SK-N-SH (cell line): Measurements from ENCODE around the gene FYN. TPM values are rescaled to one million over a fixed set of nuclear protein-coding genes. Genes with fewer than 3 reads are reported as not detected.

Experiments
- CTCF ChIA-PET: fragments of 300-600, 350-600 bp; formaldehyde crosslinking; extraction: SDS; loops from one replicate; lab custom pipeline; 2021; lab: Yijun Ruan, JAX
- POLR2A ChIA-PET: fragments of 350-600 bp; sonication (Branson Sonifier 250); formaldehyde crosslinking; extraction: SDS; loops from one replicate; lab custom pipeline; 2020; ENCODE audit warnings: antibody characterized with exemption, inconsistent platforms; lab: Yijun Ruan, JAX
- DNase-seq: peaks from one replicate; pipeline ENCODE4 v3.0.0; 2012
- H2AFZ ChIP-seq: fragments of 200-600 bp; sonication (generic); 2 replicates; pipeline ENCODE4 v1.8.1; 2016; ENCODE audit warnings: antibody characterized with exemption, mild to moderate bottlenecking, low read depth
- H3F3A ChIP-seq: fragments of 200-600 bp; sonication (generic); replicated peaks from 2 replicates; pipeline ENCODE3; 2016; ENCODE audit warnings: antibody characterized with exemption, mild to moderate bottlenecking; ENCODE audit not compliant: insufficient read depth
- H3K27ac ChIP-seq, 2 experiments: fragments of 200-500 bp in 1 of 2; fragments of 200-600 bp in 1 of 2; sonication (Bioruptor generic) in 1 of 2; sonication (generic), shearing (Covaris generic) in 1 of 2; 2 replicates each; pipeline versions ENCODE4 v1.5.1 to v1.6.1; 2014 to 2016; ENCODE audit warnings: low read depth in 2 of 2, inconsistent platforms in 1 of 2, low read length in 1 of 2, mild to moderate bottlenecking in 1 of 2, mixed read lengths in 1 of 2
- H3K27me3 ChIP-seq: fragments of 200-600 bp; sonication (generic), shearing (Covaris generic); 2 replicates; pipeline ENCODE4 v1.6.1; 2016; ENCODE audit warnings: mixed run types; ENCODE audit not compliant: insufficient read depth
- H3K36me3 ChIP-seq, 2 experiments: fragments of 200-500 bp in 1 of 2; fragments of 200-600 bp in 1 of 2; sonication (Bioruptor generic) in 1 of 2; sonication (generic) in 1 of 2; replicated peaks in 1 of 2; 2 replicates each; pipeline versions ENCODE3 to v1.5.1; 2014 to 2016; ENCODE audit warnings: low read length in 1 of 2, mild to moderate bottlenecking in 1 of 2; ENCODE audit not compliant: insufficient read depth in 2 of 2, control insufficient read depth in 1 of 2
- H3K4me1 ChIP-seq, 2 experiments: fragments of 200-500 bp in 1 of 2; fragments of 200-600 bp in 1 of 2; sonication (Bioruptor generic) in 1 of 2; sonication (generic), shearing (Covaris generic) in 1 of 2; 2 replicates each; pipeline versions ENCODE4 v1.5.1 to v1.6.1; 2014 to 2016; ENCODE audit warnings: low read depth in 1 of 2, low read length in 1 of 2, mixed run types in 1 of 2; ENCODE audit not compliant: insufficient read depth in 2 of 2, control insufficient read depth in 1 of 2
- H3K4me2 ChIP-seq: fragments of 200-600 bp; sonication (generic), shearing (Covaris generic); 2 replicates; pipeline ENCODE4 v1.6.1; 2017; ENCODE audit warnings: mixed run types
- H3K4me3 ChIP-seq, 2 experiments: fragments of 200-500 bp in 1 of 2; fragments of 200-600 bp in 1 of 2; sonication (Bioruptor generic) in 1 of 2; sonication (generic), shearing (Covaris generic) in 1 of 2; 2 replicates each; pipeline versions ENCODE4 v1.5.1 to v1.8.1; 2014 to 2016; ENCODE audit warnings: low read depth in 2 of 2, inconsistent platforms in 1 of 2, low read length in 1 of 2, mild to moderate bottlenecking in 1 of 2, mixed read lengths in 1 of 2, moderate library complexity in 1 of 2
- H3K79me2 ChIP-seq: fragments of 200-600 bp; sonication (generic); 2 replicates; pipeline ENCODE4 v1.8.1; 2017; ENCODE audit warnings: mild to moderate bottlenecking; ENCODE audit not compliant: insufficient read depth
- H3K9ac ChIP-seq: fragments of 200-600 bp; sonication (generic); 2 replicates; pipeline ENCODE4 v1.6.1; 2017; ENCODE audit warnings: mixed run types
- H3K9me2 ChIP-seq: fragments of 200-600 bp; sonication (generic); 2 replicates; pipeline ENCODE4 v1.6.1; 2017; ENCODE audit warnings: mixed run types
- H3K9me3 ChIP-seq: fragments of 200-600 bp; sonication (generic); 2 replicates; pipeline ENCODE4 v1.6.1; 2017; ENCODE audit warnings: mixed run types, mild to moderate bottlenecking, moderate library complexity
- H4K20me1 ChIP-seq: fragments of 200-600 bp; sonication (generic); 2 replicates; pipeline ENCODE4 v1.6.1; 2017; ENCODE audit warnings: mild to moderate bottlenecking, mixed run types; ENCODE audit not compliant: insufficient read depth
- CHD2 ChIP-seq: fragments of 150-350 bp; IDR thresholded peaks from 2 replicates; pipeline ENCODE4 v1.6.1; 2018; ENCODE audit warnings: low read length; ENCODE audit not compliant: partially characterized antibody
- ELF1 ChIP-seq: IDR thresholded peaks from 2 replicates; pipeline ENCODE4 v1.4.0; 2012
- EZH2phosphoT487 ChIP-seq: fragments of 200-600 bp; sonication (generic); IDR thresholded peaks from 2 replicates; pipeline ENCODE4 v1.6.1; 2017; ENCODE audit warnings: low read depth, mixed run types, mild to moderate bottlenecking, antibody characterized with exemption, moderate library complexity, borderline replicate concordance
- FOXJ3 ChIP-seq: sonication (generic); formaldehyde crosslinking; IDR thresholded peaks from 2 replicates; pipeline ENCODE4 v1.5.1; 2020; ENCODE audit warnings: mild to moderate bottlenecking, missing genetic modification reagents
- IRF3 ChIP-seq: fragments of 150-350 bp; IDR thresholded peaks from 2 replicates; pipeline ENCODE4 v1.6.1; 2016; ENCODE audit warnings: mild to moderate bottlenecking, low read depth, low read length
- MEF2A ChIP-seq: IDR thresholded peaks from 2 replicates; pipeline ENCODE4 v1.4.0; 2012; ENCODE audit warnings: low read depth, borderline replicate concordance
- MXI1 ChIP-seq: IDR thresholded peaks from 2 replicates; pipeline ENCODE4 v1.6.1; 2012; ENCODE audit warnings: mild to moderate bottlenecking, low read depth, low read length, improper control_type of control experiment
- PBX3 ChIP-seq: IDR thresholded peaks from 2 replicates; pipeline ENCODE4; 2012
- RCOR1 ChIP-seq: fragments of 150-350 bp; IDR thresholded peaks from 2 replicates; pipeline ENCODE4 v1.6.1; 2017; ENCODE audit warnings: antibody characterized with exemption, low read length
- RFX5 ChIP-seq: IDR thresholded peaks from 2 replicates; pipeline ENCODE4 v1.6.1; 2012; ENCODE audit warnings: mild to moderate bottlenecking, improper control_type of control experiment, low read length
- SIN3A ChIP-seq: IDR thresholded peaks from 2 replicates; pipeline ENCODE4 v1.6.1; 2012; ENCODE audit warnings: low read depth, mild to moderate bottlenecking, low read length, moderate library complexity, borderline replicate concordance
- SMC3 ChIP-seq: IDR thresholded peaks from 2 replicates; pipeline ENCODE4 v1.6.1; 2012; ENCODE audit warnings: low read depth, low read length, improper control_type of control experiment
- TAF1 ChIP-seq: IDR thresholded peaks from 2 replicates; pipeline ENCODE4 v1.6.1; 2012; ENCODE audit warnings: low read depth, mild to moderate bottlenecking, low read length, moderate library complexity, borderline replicate concordance
- TEAD4 ChIP-seq: IDR thresholded peaks from 2 replicates; pipeline ENCODE4 v1.4.0; 2012; ENCODE audit warnings: mild to moderate bottlenecking, borderline replicate concordance; ENCODE audit not compliant: insufficient read depth
- USF2 ChIP-seq: fragments of 150-350 bp; IDR thresholded peaks from 2 replicates; pipeline ENCODE4 v1.6.1; 2017; ENCODE audit warnings: antibody characterized with exemption, low read length, low read depth, borderline replicate concordance
- WGBS: methylation state at CpG from one replicate; pipeline ENCODE4 v1.1.6; 2017; ENCODE audit warnings: low lambda C conversion rate; 5-methylcytosine and 5-hydroxymethylcytosine counted together
- polyA plus RNA-seq, 3 experiments: library from polyadenylated mRNA; depleted of rRNA; stranded (reverse); fragments of >200 nt; gene quantifications; 2 replicates each; pipeline ENCODE4 v1.2.3, GENCODE V29; 2012
- TF ChIP-seq, protein P1 (sequence below): IDR thresholded peaks from 2 replicates; pipeline ENCODE4 v1.4.0; 2012; ENCODE audit warnings: low read depth, borderline replicate concordance
- TF ChIP-seq, protein P2 (sequence below): fragments of 200-600 bp; sonication (generic); IDR thresholded peaks from 2 replicates; pipeline ENCODE4 v1.6.1; 2017; ENCODE audit warnings: antibody characterized with exemption, mild to moderate bottlenecking, moderate library complexity
- TF ChIP-seq, protein P3 (sequence below): IDR thresholded peaks from 2 replicates; pipeline ENCODE4 v1.4.0; 2012; ENCODE audit warnings: low read depth, borderline replicate concordance
- TF ChIP-seq, protein P4 (sequence below): IDR thresholded peaks from 2 replicates; pipeline ENCODE4 v1.6.1; 2012; ENCODE audit warnings: mild to moderate bottlenecking, low read depth, low read length, moderate library complexity

FYN gene
- polyA plus RNA-seq, 1 of the 3 experiments (the other 2 are of a cell fraction) = 31.0 TPM

DNA sequence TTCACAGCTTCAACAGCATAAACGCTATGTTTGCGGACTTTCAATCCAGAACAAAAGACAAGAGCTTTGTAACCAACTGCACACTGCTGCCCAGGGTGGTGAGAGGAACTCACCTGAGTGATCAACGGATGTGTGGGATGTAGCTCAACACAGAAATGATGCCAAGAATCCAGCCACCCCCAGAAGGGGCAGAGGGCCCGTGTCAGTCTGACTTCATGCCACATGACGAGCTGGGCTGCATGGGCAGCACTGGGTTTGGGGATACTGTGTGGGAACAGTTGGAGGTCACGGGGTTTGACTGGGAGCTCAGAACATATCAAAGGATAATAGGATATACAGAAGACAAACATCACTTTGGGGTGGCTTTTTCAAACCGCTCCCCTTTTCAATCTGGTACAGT is 188.2 kb downstream of the FYN start (continued):
- no peak for TF ChIP-seq MEF2A
- no peak for TF ChIP-seq TAF1
- no peak for TF ChIP-seq RCOR1
- TF ChIP-seq RFX5 = no peak
- no peak for TF ChIP-seq CHD2
- no peak for TF ChIP-seq FOXJ3 (CRISPR knock-in tag)
- TF ChIP-seq, all 33 proteins: peak for 0

- no peak overlapping the region for H3K4me2 ChIP-seq
- peaks cover 0 to 17% of the 10 kb centered on the region in 2 experiments; a peak in 2 of 4 replicates for H3K4me1 ChIP-seq
- H3K36me3 ChIP-seq = peaks cover 0 to 11% of the 10 kb centered on the region in 2 experiments
- H3K9ac ChIP-seq = no peak overlapping the region
- H3K4me3 ChIP-seq = no peak overlapping the region
- no peak overlapping the region for H3K27ac ChIP-seq
- CTCF ChIA-PET = no interaction called here
- H3K79me2 ChIP-seq = no peaks in the 10 kb centered on the region
- H4K20me1 ChIP-seq = no peaks in the 10 kb centered on the region
- POLR2A ChIA-PET = no interaction called here
- no peaks in the 10 kb centered on the region for H3K9me2 ChIP-seq
- no peaks in the 10 kb centered on the region for H3K9me3 ChIP-seq
- H3F3A ChIP-seq = no peaks in the 10 kb centered on the region
- H2AFZ ChIP-seq = no peak overlapping the region
- H3K27me3 ChIP-seq = no peaks in the 10 kb centered on the region
- DNase-seq = no peak
- 89% methylated on average over 5 of the region's 5 CpGs for WGBS
- TF ChIP-seq, protein P1, sequence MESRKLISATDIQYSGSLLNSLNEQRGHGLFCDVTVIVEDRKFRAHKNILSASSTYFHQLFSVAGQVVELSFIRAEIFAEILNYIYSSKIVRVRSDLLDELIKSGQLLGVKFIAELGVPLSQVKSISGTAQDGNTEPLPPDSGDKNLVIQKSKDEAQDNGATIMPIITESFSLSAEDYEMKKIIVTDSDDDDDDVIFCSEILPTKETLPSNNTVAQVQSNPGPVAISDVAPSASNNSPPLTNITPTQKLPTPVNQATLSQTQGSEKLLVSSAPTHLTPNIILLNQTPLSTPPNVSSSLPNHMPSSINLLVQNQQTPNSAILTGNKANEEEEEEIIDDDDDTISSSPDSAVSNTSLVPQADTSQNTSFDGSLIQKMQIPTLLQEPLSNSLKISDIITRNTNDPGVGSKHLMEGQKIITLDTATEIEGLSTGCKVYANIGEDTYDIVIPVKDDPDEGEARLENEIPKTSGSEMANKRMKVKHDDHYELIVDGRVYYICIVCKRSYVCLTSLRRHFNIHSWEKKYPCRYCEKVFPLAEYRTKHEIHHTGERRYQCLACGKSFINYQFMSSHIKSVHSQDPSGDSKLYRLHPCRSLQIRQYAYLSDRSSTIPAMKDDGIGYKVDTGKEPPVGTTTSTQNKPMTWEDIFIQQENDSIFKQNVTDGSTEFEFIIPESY = no peak
- TF ChIP-seq, protein P2, sequence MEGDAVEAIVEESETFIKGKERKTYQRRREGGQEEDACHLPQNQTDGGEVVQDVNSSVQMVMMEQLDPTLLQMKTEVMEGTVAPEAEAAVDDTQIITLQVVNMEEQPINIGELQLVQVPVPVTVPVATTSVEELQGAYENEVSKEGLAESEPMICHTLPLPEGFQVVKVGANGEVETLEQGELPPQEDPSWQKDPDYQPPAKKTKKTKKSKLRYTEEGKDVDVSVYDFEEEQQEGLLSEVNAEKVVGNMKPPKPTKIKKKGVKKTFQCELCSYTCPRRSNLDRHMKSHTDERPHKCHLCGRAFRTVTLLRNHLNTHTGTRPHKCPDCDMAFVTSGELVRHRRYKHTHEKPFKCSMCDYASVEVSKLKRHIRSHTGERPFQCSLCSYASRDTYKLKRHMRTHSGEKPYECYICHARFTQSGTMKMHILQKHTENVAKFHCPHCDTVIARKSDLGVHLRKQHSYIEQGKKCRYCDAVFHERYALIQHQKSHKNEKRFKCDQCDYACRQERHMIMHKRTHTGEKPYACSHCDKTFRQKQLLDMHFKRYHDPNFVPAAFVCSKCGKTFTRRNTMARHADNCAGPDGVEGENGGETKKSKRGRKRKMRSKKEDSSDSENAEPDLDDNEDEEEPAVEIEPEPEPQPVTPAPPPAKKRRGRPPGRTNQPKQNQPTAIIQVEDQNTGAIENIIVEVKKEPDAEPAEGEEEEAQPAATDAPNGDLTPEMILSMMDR = no peak
- TF ChIP-seq TEAD4 = no peak
- TF ChIP-seq, protein P3, sequence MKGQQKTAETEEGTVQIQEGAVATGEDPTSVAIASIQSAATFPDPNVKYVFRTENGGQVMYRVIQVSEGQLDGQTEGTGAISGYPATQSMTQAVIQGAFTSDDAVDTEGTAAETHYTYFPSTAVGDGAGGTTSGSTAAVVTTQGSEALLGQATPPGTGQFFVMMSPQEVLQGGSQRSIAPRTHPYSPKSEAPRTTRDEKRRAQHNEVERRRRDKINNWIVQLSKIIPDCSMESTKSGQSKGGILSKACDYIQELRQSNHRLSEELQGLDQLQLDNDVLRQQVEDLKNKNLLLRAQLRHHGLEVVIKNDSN = no peak
- no peak for TF ChIP-seq SMC3
- no peak for TF ChIP-seq EZH2phosphoT487
- TF ChIP-seq PBX3 = no peak
- no peak for TF ChIP-seq IRF3
- no peak for TF ChIP-seq ELF1
- no peak for TF ChIP-seq MEF2A
- no peak for TF ChIP-seq SIN3A
- no peak for TF ChIP-seq USF2
- TF ChIP-seq, protein P4, sequence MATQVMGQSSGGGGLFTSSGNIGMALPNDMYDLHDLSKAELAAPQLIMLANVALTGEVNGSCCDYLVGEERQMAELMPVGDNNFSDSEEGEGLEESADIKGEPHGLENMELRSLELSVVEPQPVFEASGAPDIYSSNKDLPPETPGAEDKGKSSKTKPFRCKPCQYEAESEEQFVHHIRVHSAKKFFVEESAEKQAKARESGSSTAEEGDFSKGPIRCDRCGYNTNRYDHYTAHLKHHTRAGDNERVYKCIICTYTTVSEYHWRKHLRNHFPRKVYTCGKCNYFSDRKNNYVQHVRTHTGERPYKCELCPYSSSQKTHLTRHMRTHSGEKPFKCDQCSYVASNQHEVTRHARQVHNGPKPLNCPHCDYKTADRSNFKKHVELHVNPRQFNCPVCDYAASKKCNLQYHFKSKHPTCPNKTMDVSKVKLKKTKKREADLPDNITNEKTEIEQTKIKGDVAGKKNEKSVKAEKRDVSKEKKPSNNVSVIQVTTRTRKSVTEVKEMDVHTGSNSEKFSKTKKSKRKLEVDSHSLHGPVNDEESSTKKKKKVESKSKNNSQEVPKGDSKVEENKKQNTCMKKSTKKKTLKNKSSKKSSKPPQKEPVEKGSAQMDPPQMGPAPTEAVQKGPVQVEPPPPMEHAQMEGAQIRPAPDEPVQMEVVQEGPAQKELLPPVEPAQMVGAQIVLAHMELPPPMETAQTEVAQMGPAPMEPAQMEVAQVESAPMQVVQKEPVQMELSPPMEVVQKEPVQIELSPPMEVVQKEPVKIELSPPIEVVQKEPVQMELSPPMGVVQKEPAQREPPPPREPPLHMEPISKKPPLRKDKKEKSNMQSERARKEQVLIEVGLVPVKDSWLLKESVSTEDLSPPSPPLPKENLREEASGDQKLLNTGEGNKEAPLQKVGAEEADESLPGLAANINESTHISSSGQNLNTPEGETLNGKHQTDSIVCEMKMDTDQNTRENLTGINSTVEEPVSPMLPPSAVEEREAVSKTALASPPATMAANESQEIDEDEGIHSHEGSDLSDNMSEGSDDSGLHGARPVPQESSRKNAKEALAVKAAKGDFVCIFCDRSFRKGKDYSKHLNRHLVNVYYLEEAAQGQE = no peak
- TF ChIP-seq MXI1 = no peak
- no peak for TF ChIP-seq CHD2
Measured at GRCh38 chr6:111683749-111684267, 189.4 kb downstream of the FYN start.
